NCI-H2196 treated with DMSO at 0.1 percent for 48 hours (cell line): ENCODE data around the gene CCT8L2.
"Not testable (repeated sequence)": the region's sequence is repeated elsewhere in the genome, so short reads cannot be mapped to it uniquely, and the experiment has no call there.

ENCODE experiments used
- DNase-seq: peaks from one replicate; lab custom pipeline; 2025; ENCODE audit not compliant: unreplicated experiment; lab: John Stamatoyannopoulos, UW

CCT8L2 gene

DNA sequence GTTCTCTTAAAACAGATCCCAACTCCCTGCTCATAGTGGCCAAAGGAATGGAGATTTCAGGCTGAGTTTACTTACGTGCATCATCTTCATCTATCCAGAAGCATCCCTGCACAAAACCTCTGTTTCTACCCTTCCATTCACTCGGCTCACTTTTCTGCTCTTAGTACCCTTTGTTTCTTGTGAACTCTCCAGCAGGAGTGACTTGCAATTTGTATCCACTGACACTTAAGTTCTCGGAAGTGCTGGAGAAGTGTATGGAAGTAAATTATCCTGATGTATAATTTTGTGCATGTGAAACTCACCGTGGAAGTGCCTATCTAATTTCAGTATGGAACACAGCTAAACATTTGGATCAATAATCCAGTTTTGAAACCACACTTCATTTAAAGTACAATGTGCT is 7.0 kb upstream of the CCT8L2 start:
- DNase-seq, result not testable (repeated sequence)

DNA sequence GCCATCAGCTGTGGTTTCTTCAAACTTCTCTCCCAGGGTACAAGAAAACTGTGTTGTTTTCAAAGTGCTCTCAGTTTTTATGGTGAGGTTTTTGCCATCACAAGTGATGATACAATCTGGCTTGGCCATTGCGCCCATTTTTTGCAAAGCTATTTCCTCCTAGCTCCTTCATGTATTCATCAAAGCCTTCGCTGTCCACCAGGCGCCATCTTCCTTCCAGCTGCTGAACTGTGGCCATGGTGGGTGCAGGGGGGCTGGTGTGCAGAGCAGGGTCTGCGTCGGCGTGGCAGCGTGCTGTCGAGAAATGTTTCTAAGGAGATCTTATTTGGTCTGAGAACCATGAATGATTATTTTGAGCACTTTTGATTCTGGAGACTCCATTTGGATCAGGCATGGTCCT is 2.6 kb upstream of the CCT8L2 start:
- DNase-seq, result not testable (repeated sequence)

DNA sequence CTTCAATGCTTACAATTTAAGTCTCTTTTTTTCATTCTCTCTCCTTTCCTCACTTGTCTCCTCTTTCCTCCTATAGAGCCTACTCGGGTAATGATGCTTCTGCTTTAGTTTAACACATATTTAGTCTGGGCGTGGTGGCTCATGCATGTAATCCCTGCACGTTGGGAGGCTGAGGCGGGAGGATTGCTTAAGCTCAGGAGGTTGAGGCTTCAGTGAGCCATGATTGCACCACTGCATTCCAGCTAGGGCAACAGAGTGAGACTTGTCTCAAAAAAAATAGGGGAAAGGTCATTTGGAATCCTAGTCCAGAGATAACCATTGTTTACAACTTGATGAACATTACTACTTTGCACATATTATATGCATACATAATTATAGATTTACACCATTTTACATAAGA is 1.4 kb upstream of the CCT8L2 start:
- no peak for DNase-seq

DNA sequence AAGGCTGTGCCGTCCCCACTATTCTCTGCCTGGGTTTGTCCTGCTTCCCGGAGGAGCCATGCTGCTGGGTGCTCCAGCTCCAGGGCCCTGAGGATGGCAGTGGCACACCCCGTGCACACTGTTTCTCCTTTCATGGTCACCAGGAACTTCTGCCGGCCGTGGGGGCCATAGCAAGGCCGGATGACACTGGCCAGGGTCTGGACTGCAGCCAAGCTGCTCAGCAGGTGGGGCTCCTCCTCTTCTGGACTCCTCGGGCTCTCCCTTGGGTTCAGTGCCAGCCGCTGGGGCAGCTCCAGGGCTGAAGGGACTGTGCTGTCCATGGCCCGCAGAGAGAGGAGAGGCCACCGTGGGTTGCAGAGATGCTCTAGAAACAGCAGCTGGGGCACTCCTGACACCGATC is 379 bp downstream of the CCT8L2 start:
- DNase-seq, result not testable (repeated sequence)

DNA sequence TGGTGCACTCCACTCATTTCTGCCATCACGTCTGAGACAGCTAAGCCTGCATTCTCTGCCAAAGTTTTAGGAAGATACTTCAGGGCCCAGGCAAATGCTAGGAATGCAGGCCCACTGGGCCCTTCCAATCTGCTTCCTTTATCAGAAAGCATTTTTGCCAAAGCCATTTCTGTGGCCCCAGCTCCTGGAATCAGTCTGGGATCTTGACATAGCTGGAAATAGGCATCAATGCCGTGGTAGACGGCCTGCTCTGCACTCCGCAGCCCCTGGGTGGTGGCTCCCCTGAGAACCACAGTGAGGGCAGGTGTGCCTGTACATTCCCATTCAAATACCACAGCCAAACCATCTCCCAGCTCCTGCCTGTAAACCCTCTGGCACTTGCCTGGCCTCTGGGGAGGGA is 1.5 kb downstream of the CCT8L2 start:
- not testable (repeated sequence) for DNase-seq

DNA sequence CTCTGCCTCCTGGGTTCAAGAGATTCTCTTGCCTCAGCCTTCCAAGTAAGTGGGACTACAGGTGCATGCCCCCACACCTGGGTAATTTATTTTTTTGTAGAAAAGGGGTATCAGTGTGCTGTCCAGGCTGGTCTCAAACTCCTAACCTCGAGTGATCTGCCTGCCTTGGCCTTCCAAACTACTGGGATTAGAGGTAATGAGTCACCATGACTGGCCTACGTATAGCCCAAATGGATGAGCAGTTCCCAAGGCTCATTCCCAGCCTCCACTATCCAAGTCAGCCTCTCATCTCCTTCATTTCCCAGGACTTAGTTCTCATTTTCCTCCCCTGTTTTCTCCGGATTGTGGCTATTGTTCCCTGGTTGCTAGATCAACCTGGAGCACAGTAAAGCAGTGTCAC is 5.6 kb downstream of the CCT8L2 start:
- no peak for DNase-seq

DNA sequence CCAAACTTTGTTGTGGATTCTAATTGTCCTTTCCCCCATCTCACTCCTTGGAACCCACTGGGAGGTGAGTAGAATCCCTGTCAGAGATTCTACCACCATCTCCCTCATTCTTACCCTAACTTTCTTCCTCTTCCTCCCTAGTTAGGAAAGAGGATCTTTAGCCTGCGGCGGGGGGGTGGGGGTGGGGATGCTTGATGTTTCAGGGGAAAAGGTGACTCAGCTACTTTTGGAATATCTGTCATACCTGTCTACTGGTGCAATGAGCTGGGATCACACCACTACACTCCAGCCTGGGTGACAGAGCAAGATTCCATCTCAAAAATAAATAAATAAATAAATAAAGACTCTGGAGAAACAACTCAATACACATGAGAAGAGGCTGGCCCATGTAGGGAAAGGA is 6.4 kb downstream of the CCT8L2 start:
- no peak for DNase-seq

DNA sequence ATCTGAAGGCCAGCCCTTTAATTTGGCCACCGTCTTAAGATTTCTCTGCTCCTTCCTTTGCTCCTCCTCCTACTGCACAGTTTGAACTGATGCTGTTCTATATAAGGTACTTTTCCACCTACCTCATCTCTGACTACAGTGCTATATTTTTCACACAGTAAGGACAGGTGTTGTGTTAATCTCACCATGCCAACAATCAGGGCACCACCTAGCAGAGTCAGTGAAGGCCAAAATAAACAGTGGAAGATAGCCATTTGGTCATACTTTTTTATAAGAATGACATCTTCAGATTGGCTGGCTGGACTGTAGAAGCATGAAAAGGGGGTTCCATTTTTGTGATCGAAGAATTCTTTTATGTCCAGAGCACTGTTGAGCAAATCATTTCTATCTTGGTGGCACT is 11.7 kb downstream of the CCT8L2 start:
- DNase-seq, result not testable (repeated sequence)

DNA sequence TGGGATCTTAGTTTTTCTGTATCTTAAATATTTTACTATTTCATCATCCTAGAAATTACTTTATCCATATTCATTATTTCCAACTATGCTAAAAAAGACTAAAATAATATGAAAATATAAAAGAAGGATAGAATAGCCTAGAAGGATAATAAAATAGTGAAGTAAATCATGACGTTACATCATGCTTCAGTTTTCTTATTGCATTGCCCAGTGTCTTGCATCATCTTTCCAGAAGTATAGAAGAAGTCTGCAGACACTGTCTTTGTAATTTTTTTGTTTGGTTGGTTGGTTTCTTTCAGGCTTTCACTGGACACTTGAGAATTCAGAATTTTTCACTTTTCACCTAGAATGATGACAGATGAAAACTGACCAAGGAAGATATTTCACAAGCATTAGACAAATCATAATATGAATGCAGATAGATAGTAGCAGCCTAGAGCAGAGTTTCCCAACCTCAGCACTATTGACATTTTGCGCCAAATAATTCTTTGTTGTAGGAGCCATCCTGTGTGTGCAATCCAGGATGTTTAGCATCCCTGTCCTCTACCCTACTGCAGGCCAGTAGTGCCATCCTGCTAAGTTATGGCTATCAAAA is 23.3 kb downstream of the CCT8L2 start:
- not testable (repeated sequence) for DNase-seq

DNA sequence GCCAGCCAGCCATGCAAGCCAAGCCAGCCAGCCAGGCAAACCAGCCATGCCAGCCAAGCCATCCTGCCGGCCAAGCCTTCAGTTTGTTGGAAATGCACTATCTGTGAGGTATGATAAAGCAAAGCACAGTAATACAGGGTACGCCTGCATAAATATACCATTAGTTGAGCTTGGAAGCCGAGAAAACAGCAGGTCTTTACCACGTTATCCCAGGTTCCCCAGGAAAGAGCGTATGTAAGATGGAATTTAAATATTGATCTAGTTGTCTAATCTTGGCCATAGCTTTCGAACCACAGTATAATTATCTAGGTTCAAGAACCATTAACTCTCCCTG is 24.2 kb downstream of the CCT8L2 start:
- DNase-seq, result no peak

DNA sequence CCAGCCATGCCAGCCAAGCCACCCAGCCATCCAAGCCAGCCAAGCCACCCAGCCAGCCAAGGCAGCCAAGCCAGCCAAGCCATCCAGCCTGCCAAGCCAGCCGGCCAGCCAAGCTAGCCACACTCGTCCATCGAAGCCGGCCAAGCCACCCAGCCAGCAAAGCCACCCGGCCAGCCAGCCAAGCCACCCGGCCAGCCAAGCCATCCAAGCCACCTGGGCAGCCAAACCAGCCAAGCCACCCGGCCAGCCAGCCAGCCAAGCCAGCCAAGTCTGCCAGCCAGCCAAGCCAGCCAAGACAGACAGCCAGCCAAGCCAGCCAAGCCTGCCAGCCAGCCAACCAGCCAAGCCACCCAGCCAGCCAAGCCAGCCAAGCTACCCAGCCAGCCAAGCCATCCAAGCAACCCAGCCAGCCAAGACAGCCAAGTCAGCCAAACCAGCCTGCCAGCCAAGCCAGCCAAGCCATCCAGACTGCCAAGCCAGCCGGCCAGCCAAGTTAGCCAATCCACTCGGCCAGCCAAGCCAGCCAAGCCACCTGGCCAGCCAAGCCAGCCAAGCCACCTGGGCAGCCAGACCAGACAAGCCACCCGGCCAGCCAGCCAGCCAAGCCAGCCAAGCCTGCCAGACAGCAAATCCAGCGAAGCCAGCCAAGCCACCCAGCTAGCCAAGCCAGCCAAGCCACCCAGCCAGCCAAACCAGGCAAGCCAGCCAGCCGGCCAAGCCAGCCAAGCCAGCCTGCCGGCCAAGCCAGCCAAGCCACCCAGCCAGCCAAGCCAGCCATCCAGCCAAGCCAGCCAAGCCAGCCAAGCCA is 24.8 kb downstream of the CCT8L2 start:
- not testable (repeated sequence) for DNase-seq

DNA sequence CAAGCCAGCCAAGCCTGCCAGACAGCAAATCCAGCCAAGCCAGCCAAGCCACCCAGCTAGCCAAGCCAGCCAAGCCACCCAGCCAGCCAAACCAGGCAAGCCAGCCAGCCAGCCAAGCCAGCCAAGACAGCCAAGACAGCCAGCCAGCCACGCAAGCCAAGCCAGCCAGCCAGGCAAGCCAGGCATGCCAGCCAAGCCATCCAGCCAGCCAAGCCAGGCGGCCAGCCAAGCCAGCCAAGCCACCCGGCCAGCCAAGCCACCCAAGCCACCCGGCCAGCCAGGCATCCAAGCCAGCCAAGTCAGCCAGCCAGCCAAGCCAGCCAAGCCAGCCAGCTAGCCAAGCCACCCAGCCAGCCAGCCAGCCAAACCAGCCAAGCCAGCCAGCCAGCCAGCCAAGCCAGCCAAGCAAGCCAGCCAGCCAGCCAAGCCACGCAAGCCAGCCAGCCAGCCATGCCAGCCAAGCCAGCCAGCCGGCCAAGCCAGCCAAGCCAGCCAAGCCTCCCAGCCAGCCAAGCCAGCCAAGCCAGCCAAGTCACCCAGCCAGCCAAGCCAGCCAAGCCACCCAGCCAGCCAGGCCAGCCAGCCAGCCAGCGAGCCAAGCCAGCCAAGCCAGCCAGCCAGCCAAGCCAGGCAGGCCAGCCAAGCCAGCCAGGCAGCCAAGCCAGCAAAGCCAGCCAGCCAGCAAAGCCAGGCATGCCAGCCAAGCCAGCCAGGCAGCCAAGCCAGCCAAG is 26.0 kb downstream of the CCT8L2 start:
- not testable (repeated sequence) for DNase-seq

DNA sequence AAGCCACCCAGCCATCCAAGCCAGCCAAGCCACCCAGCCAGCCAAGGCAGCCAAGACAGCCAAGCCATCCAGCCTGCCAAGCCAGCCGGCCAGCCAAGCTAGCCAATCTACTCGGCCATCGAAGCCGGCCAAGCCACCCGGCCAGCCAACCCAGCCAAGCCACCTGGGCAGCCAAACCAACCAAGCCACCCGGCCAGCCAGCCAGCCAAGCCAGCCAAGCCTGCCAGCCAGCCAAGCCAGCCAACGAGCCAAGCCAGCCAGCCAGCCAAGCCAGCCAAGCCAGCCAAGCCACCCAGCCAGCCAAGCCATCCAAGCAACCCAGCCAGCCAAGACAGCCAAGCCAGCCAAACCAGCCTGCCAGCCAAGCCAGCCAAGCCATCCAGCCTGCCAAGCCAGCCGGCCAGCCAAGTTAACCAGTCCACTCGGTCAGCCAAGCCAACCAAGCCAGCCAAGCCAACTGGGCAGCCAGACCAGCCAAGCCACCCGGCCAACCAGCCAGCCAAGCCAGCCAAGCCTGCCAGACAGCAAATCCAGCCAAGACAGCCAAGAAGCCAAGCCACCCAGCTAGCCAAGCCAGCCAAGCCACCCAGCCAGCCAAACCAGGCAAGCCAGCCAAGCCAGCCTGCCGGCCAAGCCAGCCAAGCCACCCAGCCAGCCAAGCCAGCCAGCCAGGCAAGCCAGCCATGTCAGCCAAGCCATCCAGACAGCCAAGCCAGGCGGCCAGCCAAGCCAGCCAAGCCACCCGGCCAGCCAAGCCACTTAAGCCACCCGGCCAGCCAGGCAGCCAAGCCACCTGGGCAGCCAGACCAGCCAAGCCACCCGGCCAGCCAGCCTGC is 26.8 kb downstream of the CCT8L2 start:
- DNase-seq, result not testable (repeated sequence)

DNA sequence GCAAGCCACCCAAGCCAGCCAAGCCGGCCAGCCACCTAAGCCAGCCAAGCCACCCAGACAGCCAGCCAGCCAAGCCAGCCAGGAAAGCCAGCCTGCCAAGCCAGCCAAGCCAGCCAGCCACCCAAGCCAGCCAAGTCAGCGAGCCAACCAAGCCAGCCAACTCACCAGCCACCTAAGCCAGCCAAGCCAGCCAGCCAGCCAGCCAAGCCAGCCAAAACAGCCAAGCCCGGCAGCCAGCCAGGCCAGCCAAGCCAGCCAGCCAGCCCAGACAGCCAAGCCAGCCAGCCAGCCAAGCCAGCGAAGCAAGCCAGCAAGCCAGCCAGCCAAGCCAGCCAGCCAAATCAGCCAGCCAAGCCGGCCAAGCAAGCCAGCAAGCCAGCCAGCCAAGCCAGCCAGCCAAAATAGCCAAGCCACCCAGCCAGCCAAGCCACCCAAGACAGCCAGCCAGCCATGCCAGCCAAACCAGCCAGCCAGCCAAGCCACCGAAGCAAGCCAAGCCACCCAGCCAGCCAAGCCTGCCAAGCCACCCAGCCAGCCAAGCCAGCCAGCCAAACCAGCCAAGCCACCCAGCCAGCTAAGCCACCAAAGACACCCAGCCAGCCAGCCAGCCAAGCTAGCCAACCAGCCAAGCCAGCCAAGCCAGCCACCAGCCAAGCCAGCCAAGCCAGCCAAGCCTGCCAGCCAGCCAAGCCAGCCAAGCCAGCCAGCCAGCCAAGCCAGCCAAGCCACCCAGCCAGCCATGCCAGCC is 27.6 kb downstream of the CCT8L2 start:
- not testable (repeated sequence) for DNase-seq

DNA sequence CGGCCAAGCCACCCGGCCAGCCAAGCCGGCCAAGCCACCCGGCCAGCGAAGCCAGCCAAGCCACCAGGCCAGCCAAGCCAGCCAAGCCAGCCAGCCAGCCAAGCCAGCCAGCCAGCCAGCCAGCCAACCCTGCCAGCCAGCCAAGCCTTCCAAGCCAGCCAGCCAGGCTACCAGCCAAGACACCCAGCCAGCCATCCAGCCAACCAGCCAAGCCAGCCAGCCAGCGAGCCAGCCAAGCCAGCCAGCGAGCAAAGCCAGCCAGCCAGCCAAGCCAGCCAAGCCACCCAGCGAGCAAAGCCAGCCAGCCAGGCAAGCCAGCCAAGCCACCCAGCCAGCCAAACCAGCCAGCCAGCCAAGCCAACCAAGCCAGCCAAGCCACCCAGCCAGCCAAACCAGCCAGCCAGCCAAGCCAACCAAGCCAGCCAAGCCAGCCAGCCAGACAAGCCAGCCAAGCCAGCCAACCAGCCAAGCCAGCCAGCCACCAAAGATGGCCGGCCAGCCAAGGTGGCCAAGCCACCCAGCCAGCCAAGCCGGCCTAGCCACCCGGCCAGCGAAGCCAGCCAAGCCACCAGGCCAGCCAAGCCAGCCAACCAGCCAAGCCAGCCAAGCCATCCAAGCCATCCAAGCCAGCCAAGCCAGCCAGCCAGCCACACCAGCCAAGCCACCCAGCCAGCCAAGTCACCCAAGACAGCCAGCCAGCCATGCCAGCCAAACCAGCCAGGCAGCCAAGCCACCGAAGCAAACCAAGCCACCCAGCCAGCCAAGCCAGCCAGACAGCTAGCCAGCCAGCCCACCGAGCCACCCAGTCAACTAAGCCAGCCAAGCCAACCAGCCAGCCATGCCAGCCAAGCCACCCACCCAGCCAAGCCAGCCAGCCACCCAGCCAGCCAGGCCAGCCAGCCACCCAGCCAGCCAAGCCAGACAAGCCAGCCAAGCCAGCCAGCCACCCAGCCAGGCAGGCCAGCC is 28.8 kb downstream of the CCT8L2 start:
- no peak for DNase-seq

DNA sequence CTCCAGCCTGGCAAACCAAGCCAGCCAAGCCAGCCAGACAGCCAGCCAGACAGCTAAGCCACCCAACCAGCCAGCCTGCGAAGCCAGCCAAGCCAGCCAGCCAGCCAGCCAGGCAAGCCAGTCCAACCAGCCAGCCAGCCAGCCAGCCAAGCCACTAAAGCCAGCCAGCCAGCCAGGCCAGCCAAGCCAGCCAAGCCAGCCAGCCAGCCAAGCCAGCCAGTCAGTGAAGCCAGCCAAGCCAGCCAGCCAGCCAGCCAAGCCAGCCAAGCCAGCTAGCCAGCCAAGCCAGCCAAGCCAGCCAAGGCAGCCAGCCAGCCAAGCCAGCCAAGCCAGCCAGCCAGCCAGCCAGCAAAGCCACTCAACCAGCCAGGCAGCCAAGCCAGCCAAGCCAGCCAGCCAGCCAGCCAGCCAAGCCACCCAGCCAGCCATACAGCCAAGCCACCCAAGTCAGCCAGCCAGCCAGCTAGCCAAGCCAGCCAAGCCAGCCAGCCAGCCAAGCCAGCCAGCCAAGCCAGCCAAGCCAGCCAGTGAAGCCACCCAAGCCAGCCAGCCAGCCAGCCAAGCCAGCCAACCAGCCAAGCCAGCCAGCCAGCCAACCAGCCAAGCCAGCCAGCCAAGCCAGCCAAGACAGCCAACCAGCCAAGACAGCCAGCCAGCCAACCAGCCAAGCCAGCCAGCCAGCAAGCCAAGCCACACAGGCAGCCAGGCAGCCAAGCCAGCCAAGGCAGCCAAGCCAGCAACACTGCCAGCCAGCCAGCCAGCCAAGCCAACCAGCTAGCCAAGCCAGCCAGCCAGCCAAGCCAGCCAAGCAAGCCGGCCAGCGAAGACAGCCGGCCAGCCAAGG is 29.7 kb downstream of the CCT8L2 start:
- DNase-seq, result no peak

DNA sequence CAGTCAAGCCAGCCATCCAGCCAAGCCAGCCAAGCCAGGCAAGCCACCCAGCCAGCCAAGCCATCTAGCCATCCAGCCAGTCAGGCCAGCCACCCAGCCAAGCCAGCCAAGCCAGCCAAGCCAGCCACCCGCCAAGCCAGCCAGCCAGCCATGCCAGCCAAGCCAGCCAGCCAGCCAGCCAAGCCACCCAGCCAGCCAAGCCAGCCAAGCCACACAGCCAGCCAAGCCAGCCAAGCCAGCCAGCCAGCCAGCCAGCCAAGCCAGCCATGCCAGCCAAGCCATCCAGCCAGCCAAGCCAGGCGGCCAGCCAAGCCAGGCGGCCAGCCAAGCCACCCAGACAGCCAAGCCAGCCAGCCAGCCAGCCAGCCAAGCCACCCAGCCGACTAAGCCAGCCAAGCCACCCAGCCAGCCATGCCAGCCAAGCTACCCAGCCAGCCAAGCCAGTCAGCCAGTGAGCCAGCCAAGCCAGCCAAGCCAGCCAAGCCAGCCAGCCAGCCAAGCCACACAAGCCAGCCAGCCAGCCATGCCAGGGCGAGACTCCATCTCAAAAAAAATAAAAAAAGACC is 31.4 kb downstream of the CCT8L2 start:
- not testable (repeated sequence) for DNase-seq

DNA sequence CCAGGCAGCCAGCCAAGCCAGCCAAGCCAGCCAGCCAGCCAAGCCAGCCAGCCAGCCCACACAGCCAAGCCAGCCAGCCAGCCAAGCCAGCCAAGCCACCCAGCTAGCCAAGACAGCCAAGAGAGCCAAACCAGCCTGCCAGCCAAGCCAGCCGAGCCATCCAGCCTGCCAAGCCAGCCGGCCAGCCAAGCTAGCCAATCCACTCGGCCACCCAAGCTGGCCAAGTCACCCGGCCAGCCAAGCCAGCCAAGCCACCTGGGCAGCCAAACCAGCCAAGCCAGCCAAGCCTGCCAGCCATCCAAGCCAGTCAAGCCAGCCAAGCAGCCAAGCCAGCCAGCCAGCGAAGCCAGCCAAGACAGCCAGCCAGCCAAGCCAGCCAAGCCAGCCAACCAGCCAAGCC is 32.0 kb downstream of the CCT8L2 start:
- DNase-seq, result not testable (repeated sequence)
